WTC11 (cell line): ENCODE data around the gene TMEM258. TPM values are rescaled to one million over a fixed set of nuclear protein-coding genes. Genes with fewer than 3 reads are reported as not detected.

Source experiments
- ATAC-seq: fragments of 200-7000 bp; cut with Tn5 transposase; 2 replicates; pipeline ENCODE4 v1.10.0; 2021; ENCODE audit warnings: mild to moderate bottlenecking, moderate library complexity
- CTCF ChIA-PET: fragments of 300-600 bp; sonication (Branson Sonifier 250); formaldehyde crosslinking; loops from one replicate; lab custom pipeline; 2021; ENCODE audit warnings: antibody characterized with exemption; lab: Charles Lee
- POLR2A ChIA-PET: fragments of 350-600 bp; sonication (Branson Sonifier 250); formaldehyde crosslinking; loops from one replicate; lab custom pipeline; 2021; ENCODE audit warnings: antibody characterized with exemption; lab: Charles Lee
- DNase-seq: peaks from one replicate; pipeline ENCODE4 v3.0.0; 2021; ENCODE audit warnings: low spot score
- H3K27ac Mint-ChIP-seq: 2 replicates; pipeline ENCODE4 v1.8.0; 2021; ENCODE audit warnings: mixed read lengths
- H3K27me3 Mint-ChIP-seq: 2 replicates; pipeline ENCODE4 v1.8.0; 2021; ENCODE audit warnings: low read depth, mild to moderate bottlenecking, moderate library complexity, mixed read lengths
- H3K36me3 Mint-ChIP-seq: 2 replicates; pipeline ENCODE4 v1.8.0; 2021; ENCODE audit warnings: mixed read lengths
- H3K4me1 Mint-ChIP-seq: 2 replicates; pipeline ENCODE4 v1.8.0; 2022; ENCODE audit warnings: mixed read lengths
- H3K4me3 Mint-ChIP-seq: 2 replicates; pipeline ENCODE4 v1.8.0; 2021; ENCODE audit warnings: mild to moderate bottlenecking, moderate library complexity, mixed read lengths
- H3K9me3 Mint-ChIP-seq: 2 replicates; pipeline ENCODE4 v1.8.0; 2021; ENCODE audit warnings: mixed read lengths
- AR ChIP-seq: fragments of 250-450 bp; sonication (Bioruptor Pico); IDR thresholded peaks from 2 replicates; pipeline ENCODE4 v1.9.0; 2021; ENCODE audit warnings: mild to moderate bottlenecking
- CREB1 ChIP-seq: sonication (generic); formaldehyde crosslinking; IDR thresholded peaks from 2 replicates; pipeline ENCODE4 v1.8.0; 2023; ENCODE audit warnings: mild to moderate bottlenecking, missing genetic modification reagents
- CREM ChIP-seq: sonication (generic); formaldehyde crosslinking; IDR thresholded peaks from 2 replicates; pipeline ENCODE4 v1.8.1; 2022; ENCODE audit warnings: mild to moderate bottlenecking, missing genetic modification reagents, moderate library complexity
- CTCF ChIP-seq: fragments of 200-600 bp; IDR thresholded peaks from 2 replicates; pipeline ENCODE4 v1.8.0; 2022; ENCODE audit warnings: antibody characterized with exemption
- E2F5 ChIP-seq: sonication (generic); formaldehyde crosslinking; IDR thresholded peaks from 2 replicates; pipeline ENCODE4 v1.8.1; 2022; ENCODE audit warnings: mild to moderate bottlenecking, moderate library complexity, missing genetic modification reagents
- FOXP1 ChIP-seq: sonication (generic); formaldehyde crosslinking; IDR thresholded peaks from 2 replicates; pipeline ENCODE4 v1.8.0; 2022; ENCODE audit warnings: missing genetic modification reagents, mild to moderate bottlenecking, moderate library complexity, borderline replicate concordance
- GABPB1 ChIP-seq: sonication (generic); formaldehyde crosslinking; IDR thresholded peaks from 2 replicates; pipeline ENCODE4 v1.8.1; 2023; ENCODE audit warnings: mild to moderate bottlenecking, missing genetic modification reagents
- GRHL2 ChIP-seq: fragments of 250-450 bp; sonication (Bioruptor Pico); IDR thresholded peaks from 2 replicates; pipeline ENCODE4 v1.8.0; 2022; ENCODE audit warnings: mild to moderate bottlenecking, moderate library complexity; ENCODE audit not compliant: insufficient replicate concordance, severe bottlenecking
- GTF2I ChIP-seq: fragments of 250-450 bp; sonication (Bioruptor Pico); conservative IDR thresholded peaks from 2 replicates; pipeline ENCODE4 v1.4.0; 2021; ENCODE audit warnings: mild to moderate bottlenecking
- MLX ChIP-seq: sonication (generic); formaldehyde crosslinking; IDR thresholded peaks from 2 replicates; pipeline ENCODE4 v1.8.1; 2023; ENCODE audit warnings: mild to moderate bottlenecking, missing genetic modification reagents, moderate library complexity
- NFATC4 ChIP-seq: fragments of 250-450 bp; sonication (Bioruptor Pico); IDR thresholded peaks from 2 replicates; pipeline ENCODE4 v1.9.0; 2021; ENCODE audit warnings: mild to moderate bottlenecking
- RELA ChIP-seq: sonication (generic); formaldehyde crosslinking; IDR thresholded peaks from 2 replicates; pipeline ENCODE4 v1.8.1; 2022; ENCODE audit warnings: missing genetic modification reagents, mild to moderate bottlenecking, borderline replicate concordance
- RORB ChIP-seq: fragments of 250-450 bp; sonication (Bioruptor Pico); IDR thresholded peaks from 2 replicates; pipeline ENCODE4 v1.9.0; 2021; ENCODE audit warnings: mild to moderate bottlenecking
- TCF7 ChIP-seq: sonication (generic); formaldehyde crosslinking; IDR thresholded peaks from 2 replicates; pipeline ENCODE4 v1.8.0; 2022; ENCODE audit warnings: mild to moderate bottlenecking, low read depth, missing genetic modification reagents, moderate library complexity
- TEAD4 ChIP-seq: sonication (generic); formaldehyde crosslinking; IDR thresholded peaks from 2 replicates; pipeline ENCODE4 v1.8.0; 2022; ENCODE audit warnings: mild to moderate bottlenecking, missing genetic modification reagents
- TP53 ChIP-seq: sonication (generic); formaldehyde crosslinking; IDR thresholded peaks from 2 replicates; pipeline ENCODE4 v1.8.1; 2023; ENCODE audit warnings: mild to moderate bottlenecking, missing genetic modification reagents
- ZNF121 ChIP-seq: sonication (generic); formaldehyde crosslinking; IDR thresholded peaks from 2 replicates; pipeline ENCODE4 v1.8.0; 2023; ENCODE audit warnings: missing genetic modification reagents
- ZNF317 ChIP-seq: sonication (generic); formaldehyde crosslinking; IDR thresholded peaks from 2 replicates; pipeline ENCODE4 v1.8.1; 2023; ENCODE audit warnings: low read depth, mild to moderate bottlenecking, moderate library complexity, missing genetic modification reagents, borderline replicate concordance
- ZNF396 ChIP-seq: fragments of 250-450 bp; sonication (Bioruptor Pico); IDR thresholded peaks from 2 replicates; pipeline ENCODE4 v1.8.0; 2021; ENCODE audit warnings: mild to moderate bottlenecking, moderate library complexity, borderline replicate concordance
- ZNF425 ChIP-seq: fragments of 250-450 bp; sonication (Bioruptor Pico); conservative IDR thresholded peaks from 2 replicates; pipeline ENCODE4 v1.9.0; 2021; ENCODE audit warnings: mild to moderate bottlenecking
- total RNA-seq: library from RNA; stranded (reverse); gene quantifications from 3 replicates; pipeline ENCODE4 v1.2.3, GENCODE V29; 2021

TMEM258 gene
- total RNA-seq, 1 experiment from 2014 or later = 175 TPM

- ChIA-PET POLR2A (interaction anchor here (1.6 kb wide), 1 partner anchor 15 kb away, joined by 6 read pairs; no protein-coding TSS in a partner anchor), CTCF (interaction anchor here (1.5 to 4.6 kb wide), 2 partner anchors 12 to 13 kb away, joined by 6 to 47 read pairs; no protein-coding TSS in a partner anchor)
- H3K27ac Mint-ChIP-seq = peak overlapping the region; percentile 12; the same call in 1 of the 2 replicates
- no peaks in the 10 kb centered on the region for H3K9me3 Mint-ChIP-seq
- no peaks in the 10 kb centered on the region for H3K27me3 Mint-ChIP-seq
- TF ChIP-seq CREB1 (CRISPR knock-in tag) (no peak), NFATC4 (CRISPR knock-in tag) (no peak), AR (CRISPR knock-in tag) (no peak), GABPB1 (no peak), ZNF396 (CRISPR knock-in tag) (no peak), RELA (no peak), E2F5 (CRISPR knock-in tag) (no peak), ZNF425 (no peak), GTF2I (CRISPR knock-in tag) (no peak)
- DNase-seq (no peak), ATAC-seq (no peak)
- no peak overlapping the region for H3K4me3 Mint-ChIP-seq
- peaks cover 59% of the 10 kb centered on the region for H3K36me3 Mint-ChIP-seq
- H3K4me1 Mint-ChIP-seq = peaks cover 6% of the 10 kb centered on the region; the same call in 1 of the 2 replicates
These were observed 8.2 kb upstream of the TMEM258 start for GRCh38 chr11:61800331-61801281.

GRCh38 chr11:61799665-61800284 lies 7.4 kb upstream of the TMEM258 start:
- H3K27me3 Mint-ChIP-seq = no peaks in the 10 kb centered on the region
- no peak for TF ChIP-seq TCF7 (CRISPR knock-in tag)
- ATAC-seq (no peak), DNase-seq (no peak)
- no peaks in the 10 kb centered on the region for H3K9me3 Mint-ChIP-seq
- 0 out of 2 replicates have a peak overlapping the region, but pooled peaks have one; percentile 68 for H3K27ac Mint-ChIP-seq
- ChIA-PET POLR2A (interaction anchor here (1.6 kb wide), 1 partner anchor 15 kb away, joined by 6 read pairs; no protein-coding TSS in a partner anchor), CTCF (interaction anchor here (4.6 kb wide), 1 partner anchor 12 kb away, joined by 47 read pairs; no protein-coding TSS in a partner anchor)
- peaks cover 59% of the 10 kb centered on the region for H3K36me3 Mint-ChIP-seq
- H3K4me1 Mint-ChIP-seq = peaks cover 9% of the 10 kb centered on the region
- no peak overlapping the region for H3K4me3 Mint-ChIP-seq

GRCh38 chr11:61797263-61797944 lies 5.0 kb upstream of the TMEM258 start:
- H3K4me3 Mint-ChIP-seq = no peak overlapping the region
- no peaks in the 10 kb centered on the region for H3K9me3 Mint-ChIP-seq
- H3K27ac Mint-ChIP-seq = peak overlapping the region; percentile 2
- ATAC-seq (peak; percentile 9; the same call in 1 of the 2 replicates), DNase-seq (peak; percentile 70)
- peaks cover 39% of the 10 kb centered on the region for H3K36me3 Mint-ChIP-seq
- peaks cover 15% of the 10 kb centered on the region for H3K4me1 Mint-ChIP-seq
- CTCF ChIA-PET = interaction anchor here (0.6 to 4.6 kb wide), 44 partner anchors 8 to 515 kb away, joined by 3 to 64 read pairs (median 4); partner anchors contain the start of genes FADS1 and FADS2
- no peaks in the 10 kb centered on the region for H3K27me3 Mint-ChIP-seq
- POLR2A ChIA-PET = interaction anchor here (0.5 to 1.9 kb wide), 6 partner anchors 9 to 72 kb away, joined by 3 to 25 read pairs (median 4); no protein-coding TSS in a partner anchor
- TF ChIP-seq ZNF121 (CRISPR knock-in tag) (0 out of 2 replicates have a peak, but pooled peaks have one; percentile 15), ZNF317 (CRISPR knock-in tag) (no peak), NFATC4 (CRISPR knock-in tag) (peak; percentile 12; the same call in 1 of the 2 replicates), RORB (CRISPR knock-in tag) (0 out of 2 replicates have a peak, but pooled peaks have one; percentile 19), CREM (CRISPR knock-in tag) (no peak), TEAD4 (CRISPR knock-in tag) (no peak), MLX (CRISPR knock-in tag) (no peak), FOXP1 (no peak), TP53 (CRISPR knock-in tag) (no peak), GRHL2 (CRISPR knock-in tag) (no peak), CTCF (peak; percentile 36; the same call in 1 of the 2 replicates)
